ENCODE results near the gene DSC2.

The DSC2 gene

DNA sequence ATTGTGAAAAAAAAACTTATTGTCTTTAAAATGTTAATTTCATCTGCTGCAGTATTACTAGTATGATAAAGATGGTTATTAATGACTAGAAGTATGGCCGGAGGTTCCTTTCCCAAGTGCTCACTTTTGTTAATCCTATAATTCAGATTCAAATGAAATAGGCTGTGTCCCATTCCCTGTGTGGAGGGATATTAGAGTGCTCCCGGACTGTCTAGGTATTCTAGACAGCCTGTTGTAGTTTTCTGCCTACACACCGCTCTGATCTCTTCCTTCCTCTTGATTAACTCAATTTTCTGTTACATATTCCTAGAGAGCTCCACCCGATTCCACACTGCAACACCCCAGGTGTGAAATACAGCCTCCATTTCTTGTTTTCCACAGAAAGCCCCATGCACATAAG, 44.3 kb downstream of the DSC2 start:
- Histone ChIP-seq H3K9me3 (replicated peaks; ENCODE audit: insufficient read depth, low read length) (no peaks in the 10 kb centered on the region), H3K27ac (ENCODE audit: low read length) (no peak overlapping the region)

DNA sequence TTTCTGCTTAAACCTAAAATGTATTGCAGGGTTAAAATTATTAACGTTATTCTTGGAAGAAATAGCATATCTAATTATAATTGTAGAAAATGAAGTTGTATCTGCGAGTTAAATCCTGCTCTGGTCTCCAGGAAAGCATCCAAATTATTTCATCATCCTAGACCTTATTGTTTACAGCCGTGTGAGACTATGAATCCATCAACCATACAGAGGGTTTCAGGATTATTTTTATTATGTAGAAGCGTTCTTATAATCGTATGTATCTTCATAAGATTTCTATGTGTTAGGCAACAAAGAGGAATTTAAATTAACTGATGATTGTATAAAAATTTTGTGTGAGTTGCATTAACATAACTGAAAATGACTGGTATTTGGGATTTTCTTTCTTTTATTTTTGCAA, 45.2 kb downstream of the DSC2 start:
- no peaks in the 10 kb centered on the region for H3K36me3 ChIP-seq (replicated peaks; ENCODE audit: insufficient read depth, low read length)
- DNase-seq: no peak
- no peak overlapping the region for H3K4me2 ChIP-seq (ENCODE audit: low read depth, low read length)
- no peaks in the 10 kb centered on the region for H3K4me1 ChIP-seq (ENCODE audit: low read length)
- H2AFZ ChIP-seq (ENCODE audit: low read length): no peak overlapping the region
- H3K9me2 ChIP-seq (replicated peaks; ENCODE audit: insufficient read depth, low read length): no peaks in the 10 kb centered on the region
- H3K4me3 ChIP-seq (ENCODE audit: low read length): no peak overlapping the region
- H3K9ac ChIP-seq (ENCODE audit: low read length): no peak overlapping the region
- H3K27me3 ChIP-seq (replicated peaks; ENCODE audit: insufficient read depth, low read length): no peaks in the 10 kb centered on the region
- TF ChIP-seq EZH2phosphoT487 (IDR thresholded peaks at IDR 0.05; ENCODE audit: low read length) (no peak), EZH2 (optimal IDR thresholded peaks at IDR 0.05; ENCODE audit: low read depth, low read length) (no peak)
- TF ChIP-seq, protein P1, sequence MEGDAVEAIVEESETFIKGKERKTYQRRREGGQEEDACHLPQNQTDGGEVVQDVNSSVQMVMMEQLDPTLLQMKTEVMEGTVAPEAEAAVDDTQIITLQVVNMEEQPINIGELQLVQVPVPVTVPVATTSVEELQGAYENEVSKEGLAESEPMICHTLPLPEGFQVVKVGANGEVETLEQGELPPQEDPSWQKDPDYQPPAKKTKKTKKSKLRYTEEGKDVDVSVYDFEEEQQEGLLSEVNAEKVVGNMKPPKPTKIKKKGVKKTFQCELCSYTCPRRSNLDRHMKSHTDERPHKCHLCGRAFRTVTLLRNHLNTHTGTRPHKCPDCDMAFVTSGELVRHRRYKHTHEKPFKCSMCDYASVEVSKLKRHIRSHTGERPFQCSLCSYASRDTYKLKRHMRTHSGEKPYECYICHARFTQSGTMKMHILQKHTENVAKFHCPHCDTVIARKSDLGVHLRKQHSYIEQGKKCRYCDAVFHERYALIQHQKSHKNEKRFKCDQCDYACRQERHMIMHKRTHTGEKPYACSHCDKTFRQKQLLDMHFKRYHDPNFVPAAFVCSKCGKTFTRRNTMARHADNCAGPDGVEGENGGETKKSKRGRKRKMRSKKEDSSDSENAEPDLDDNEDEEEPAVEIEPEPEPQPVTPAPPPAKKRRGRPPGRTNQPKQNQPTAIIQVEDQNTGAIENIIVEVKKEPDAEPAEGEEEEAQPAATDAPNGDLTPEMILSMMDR (IDR thresholded peaks at IDR 0.05; ENCODE audit: low read length): no peak
- no peaks in the 10 kb centered on the region for H3K9me3 ChIP-seq (replicated peaks; ENCODE audit: insufficient read depth, low read length)
- H3K27ac ChIP-seq (ENCODE audit: low read length): no peak overlapping the region
- H3K79me2 ChIP-seq (ENCODE audit: low read length): no peaks in the 10 kb centered on the region
- no peaks in the 10 kb centered on the region for H4K20me1 ChIP-seq (ENCODE audit: insufficient read depth, low read length)
- no peaks in the 10 kb centered on the region for H3F3A ChIP-seq (ENCODE audit: insufficient read depth, low read length)

More for the DNA sequence above, 44.3 kb downstream of the DSC2 start:
- Histone ChIP-seq H2AFZ (ENCODE audit: low read length) (no peak overlapping the region), H4K20me1 (ENCODE audit: insufficient read depth, low read length) (no peaks in the 10 kb centered on the region), H3K79me2 (ENCODE audit: low read length) (no peaks in the 10 kb centered on the region), H3K27me3 (replicated peaks; ENCODE audit: insufficient read depth, low read length) (no peaks in the 10 kb centered on the region), H3K36me3 (replicated peaks; ENCODE audit: insufficient read depth, low read length) (no peaks in the 10 kb centered on the region), H3K4me2 (ENCODE audit: low read depth, low read length) (no peak overlapping the region), H3F3A (ENCODE audit: insufficient read depth, low read length) (no peaks in the 10 kb centered on the region), H3K9me2 (replicated peaks; ENCODE audit: insufficient read depth, low read length) (no peaks in the 10 kb centered on the region), H3K4me1 (ENCODE audit: low read length) (no peaks in the 10 kb centered on the region), H3K9ac (ENCODE audit: low read length) (no peak overlapping the region), H3K4me3 (ENCODE audit: low read length) (no peak overlapping the region)
- no peak for DNase-seq
- no peak for TF ChIP-seq EZH2 (optimal IDR thresholded peaks at IDR 0.05; ENCODE audit: low read depth, low read length)
- TF ChIP-seq, protein P1 (IDR thresholded peaks at IDR 0.05; ENCODE audit: low read length): no peak
- no peak for TF ChIP-seq EZH2phosphoT487 (IDR thresholded peaks at IDR 0.05; ENCODE audit: low read length)

DNA sequence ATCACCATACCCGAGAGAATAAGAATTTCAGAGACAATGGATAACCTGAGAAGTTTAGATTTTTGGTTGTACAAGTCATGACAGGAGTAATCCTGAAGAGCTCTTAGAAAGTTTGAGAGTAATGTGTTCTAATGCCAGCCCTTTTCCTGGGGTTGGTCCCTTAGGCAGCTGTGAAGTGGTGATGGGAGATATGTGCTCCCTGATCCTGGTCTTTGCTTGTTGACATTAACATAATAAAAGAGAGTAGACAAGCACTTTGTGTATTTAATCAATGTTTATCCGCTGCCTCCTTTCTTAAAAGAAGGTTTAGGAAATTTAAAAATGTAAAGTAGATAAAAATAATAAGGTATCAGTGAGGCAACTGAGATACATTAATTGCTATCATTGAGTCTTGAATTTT, 45.9 kb downstream of the DSC2 start:
- no peaks in the 10 kb centered on the region for H3K36me3 ChIP-seq (replicated peaks; ENCODE audit: insufficient read depth, low read length)
- no peaks in the 10 kb centered on the region for H3K9me3 ChIP-seq (replicated peaks; ENCODE audit: insufficient read depth, low read length)
- H3K27ac ChIP-seq (ENCODE audit: low read length): no peak overlapping the region
- no peaks in the 10 kb centered on the region for H3K4me1 ChIP-seq (ENCODE audit: low read length)
- no peaks in the 10 kb centered on the region for H3F3A ChIP-seq (ENCODE audit: insufficient read depth, low read length)
- H3K27me3 ChIP-seq (replicated peaks; ENCODE audit: insufficient read depth, low read length): no peaks in the 10 kb centered on the region
- no peak overlapping the region for H3K4me3 ChIP-seq (ENCODE audit: low read length)
- H3K9me2 ChIP-seq (replicated peaks; ENCODE audit: insufficient read depth, low read length): no peaks in the 10 kb centered on the region
- no peak overlapping the region for H3K9ac ChIP-seq (ENCODE audit: low read length)
- no peak overlapping the region for H2AFZ ChIP-seq (ENCODE audit: low read length)
- no peak overlapping the region for H3K4me2 ChIP-seq (ENCODE audit: low read depth, low read length)
- TF ChIP-seq, protein P1 (IDR thresholded peaks at IDR 0.05; ENCODE audit: low read length): no peak
- TF ChIP-seq EZH2phosphoT487 (IDR thresholded peaks at IDR 0.05; ENCODE audit: low read length) (no peak), EZH2 (optimal IDR thresholded peaks at IDR 0.05; ENCODE audit: low read depth, low read length) (no peak)
- H3K79me2 ChIP-seq (ENCODE audit: low read length): no peaks in the 10 kb centered on the region
- H4K20me1 ChIP-seq (ENCODE audit: insufficient read depth, low read length): no peaks in the 10 kb centered on the region
- DNase-seq: no peak

Measured in MM.1S (cell line).